ENCODE measurements around the gene SLC30A5.

Gene SLC30A5

DNA sequence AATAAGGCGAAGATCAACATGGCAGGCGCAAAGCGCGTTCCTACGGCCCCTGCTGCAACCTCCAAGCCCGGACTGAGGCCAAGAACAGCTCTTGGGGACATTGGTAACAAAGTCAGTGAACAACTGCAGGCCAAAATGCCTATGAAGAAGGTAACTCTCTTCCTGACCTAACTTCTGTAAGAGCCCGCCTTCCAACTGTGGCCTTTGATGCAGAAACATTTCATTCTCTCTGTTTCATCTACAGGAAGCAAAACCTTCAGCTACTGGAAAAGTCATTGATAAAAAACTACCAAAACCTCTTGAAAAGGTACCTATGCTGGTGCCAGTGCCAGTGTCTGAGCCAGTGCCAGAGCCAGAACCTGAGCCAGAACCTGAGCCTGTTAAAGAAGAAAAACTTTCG is 74.1 kb downstream of the SLC30A5 start:
- DNase-seq (ENCODE audit: low spot score) = no peak

- DNase-seq (ENCODE audit: low spot score) = no peak
These were observed 76.7 kb downstream of the SLC30A5 start for GRCh38 chr5:69170495-69170894.

DNA sequence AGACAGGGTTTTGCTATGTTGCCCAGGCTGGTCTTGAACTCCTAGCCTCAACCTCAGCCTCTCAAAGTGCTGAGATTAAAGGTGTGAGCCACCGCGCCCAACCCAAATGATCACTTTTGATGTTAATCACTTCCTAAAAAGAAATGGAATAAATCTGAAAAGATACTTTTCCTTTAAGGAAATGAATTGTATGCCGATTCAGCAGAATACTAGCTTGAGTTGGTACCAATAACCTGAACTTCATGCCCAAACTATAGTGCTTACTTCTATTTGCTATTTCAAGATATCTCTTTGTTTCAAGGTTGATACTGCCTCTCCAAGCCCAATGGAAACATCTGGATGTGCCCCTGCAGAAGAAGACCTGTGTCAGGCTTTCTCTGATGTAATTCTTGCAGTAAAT is 77.2 kb downstream of the SLC30A5 start:
- DNase-seq (ENCODE audit: low spot score) = no peak

Measured in HuH-7.5 (cell line).